Activated CD4-positive, alpha-beta T cell treated with anti-CD3 and anti-CD28 coated beads for 36 hours (primary cell): ENCODE measurements around the gene HIVEP3. TPM values are rescaled to one million over a fixed set of nuclear protein-coding genes. Genes with fewer than 3 reads are reported as not detected.

ENCODE experiments used
- ATAC-seq: fragments of 200-7000 bp; cut with Tn5 transposase; one replicate; pipeline ENCODE4 v1.10.0; 2021; ENCODE audit warnings: mild to moderate bottlenecking, moderate library complexity
- CTCF ChIA-PET: fragments of 350-600 bp; sonication (Branson Sonifier 250); formaldehyde crosslinking; loops from one replicate; lab custom pipeline; 2021; ENCODE audit warnings: antibody characterized with exemption; lab: Charles Lee
- POLR2A ChIA-PET: fragments of 350-600 bp; sonication (Branson Sonifier 250); formaldehyde crosslinking; loops from one replicate; lab custom pipeline; 2021; ENCODE audit warnings: antibody characterized with exemption, inconsistent platforms; lab: Charles Lee
- DNase-seq: peaks from one replicate; pipeline ENCODE4 v3.0.0-alpha.2; 2020
- H3K27ac Mint-ChIP-seq: one replicate; pipeline ENCODE4 v1.8.0; 2021; ENCODE audit warnings: mixed read lengths
- H3K27me3 Mint-ChIP-seq: one replicate; pipeline ENCODE4 v1.8.0; 2021; ENCODE audit warnings: mixed read lengths
- H3K36me3 Mint-ChIP-seq: one replicate; pipeline ENCODE4 v1.8.0; 2021; ENCODE audit warnings: low read depth, mixed read lengths
- H3K4me1 Mint-ChIP-seq: one replicate; pipeline ENCODE4 v1.8.0; 2021; ENCODE audit warnings: mixed read lengths
- H3K4me3 Mint-ChIP-seq: one replicate; pipeline ENCODE4 v1.8.0; 2021; ENCODE audit warnings: mild to moderate bottlenecking, moderate library complexity, mixed read lengths
- H3K9me3 Mint-ChIP-seq: one replicate; pipeline ENCODE4 v1.8.0; 2021; ENCODE audit warnings: low read depth, mixed read lengths
- intact Hi-C, 2 experiments: fragments of 100-400 bp; cut with DNase I in 1 of 2; cut with micrococcal nuclease in 1 of 2; formaldehyde crosslinking; loops; one replicate each; pipeline versions ENCODE4 v1.14.2 to v1.15.1; 2022 to 2024; cut with DNase I, micrococcal nuclease
- total RNA-seq, 2 experiments: library from RNA; stranded (reverse); gene quantifications; one replicate each; pipeline ENCODE4 v1.2.3, GENCODE V29; 2021

Gene HIVEP3
- total RNA-seq, 2 experiments from 2014 or later, result 29.4 to 39.6 TPM

DNA sequence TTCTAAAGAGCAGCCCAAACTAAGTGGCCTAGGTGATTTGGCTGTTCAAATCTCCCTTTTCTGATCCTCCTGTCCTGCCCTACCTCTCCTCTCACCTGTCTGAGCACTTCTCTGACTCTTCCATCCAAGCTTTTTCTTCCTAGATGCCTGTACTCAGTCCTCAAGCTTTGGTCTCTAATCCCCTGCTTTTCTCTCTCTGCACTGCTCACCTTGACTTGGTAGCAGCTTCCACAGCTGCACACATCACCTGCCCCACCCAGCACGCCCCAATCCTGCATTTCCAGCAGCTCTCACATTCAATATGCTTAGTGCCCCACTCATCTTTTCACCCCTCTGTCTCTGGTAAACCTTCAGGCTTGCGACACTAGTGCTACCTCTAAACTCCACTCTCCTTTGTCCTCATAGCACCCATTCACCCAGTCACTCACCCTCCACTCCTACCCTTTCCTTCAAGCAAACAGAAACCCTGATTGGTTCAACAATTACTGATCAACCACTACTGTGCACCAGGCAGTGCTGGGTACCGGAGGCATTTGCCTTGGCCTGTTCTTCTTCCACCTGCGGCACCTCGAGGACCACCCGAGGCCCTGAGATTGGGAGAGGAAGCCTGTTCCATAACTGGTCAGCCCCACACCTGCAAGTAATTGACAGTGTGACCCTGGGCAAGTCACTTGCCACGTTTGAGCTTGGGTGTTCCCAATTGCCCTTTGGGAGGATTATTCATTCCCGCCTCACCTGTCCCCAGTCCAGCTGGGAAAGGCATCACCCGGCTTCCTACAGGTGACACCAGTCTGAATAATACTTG, 298.2 kb downstream of the HIVEP3 start:
- DNase-seq (no peak), ATAC-seq (no peak)
- peaks cover 38% of the 10 kb centered on the region for H3K4me1 Mint-ChIP-seq
- H3K36me3 Mint-ChIP-seq, result peaks cover 55% of the 10 kb centered on the region
- H3K27me3 Mint-ChIP-seq, result no peaks in the 10 kb centered on the region
- ChIA-PET POLR2A (no interaction called here), CTCF (no interaction called here)
- intact Hi-C loops, result no loop called here
- no peaks in the 10 kb centered on the region for H3K9me3 Mint-ChIP-seq
- H3K4me3 Mint-ChIP-seq, result no peak overlapping the region
- peak overlapping the region; percentile 20 for H3K27ac Mint-ChIP-seq

DNA sequence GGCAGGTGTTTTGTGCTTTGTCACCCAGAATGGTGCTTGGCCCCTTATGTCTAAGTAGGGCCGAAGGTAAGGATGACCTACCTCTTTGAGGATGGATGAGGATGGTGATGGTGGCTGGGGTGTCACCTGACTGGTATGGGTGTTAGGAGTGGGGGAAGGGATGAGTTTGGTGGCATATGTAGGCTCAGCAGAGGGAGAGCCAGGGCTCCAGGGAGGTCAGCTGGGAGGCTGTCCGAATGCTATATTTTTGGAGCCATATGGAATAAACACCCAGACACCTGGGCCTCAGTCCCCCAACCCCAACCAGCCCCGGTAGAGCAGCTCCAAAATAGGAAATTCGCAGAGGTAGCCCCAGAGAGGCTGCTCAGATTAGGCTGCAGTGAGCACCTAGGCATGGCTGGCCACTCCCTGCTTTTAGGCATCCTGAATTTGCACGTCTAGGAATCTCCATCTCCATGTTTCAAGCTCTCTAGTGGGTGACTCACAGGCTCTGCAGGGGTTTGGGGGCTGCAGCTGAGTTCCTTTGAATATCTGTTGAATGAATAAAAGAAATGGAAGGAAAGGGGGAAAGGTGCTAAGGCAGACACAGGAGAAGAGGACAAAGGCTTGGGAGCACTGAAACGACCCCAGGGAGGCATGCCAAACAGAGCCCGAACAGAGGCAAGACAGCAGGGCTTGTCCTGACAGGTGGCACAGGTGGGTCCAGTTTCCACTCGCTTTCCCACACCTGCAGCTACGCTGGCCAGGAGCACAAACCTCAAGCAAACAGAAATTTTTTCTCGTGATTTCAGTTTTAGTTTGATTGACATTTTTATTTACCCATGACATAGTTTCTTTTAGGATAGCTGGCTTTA, 299.0 kb downstream of the HIVEP3 start:
- Mint-ChIP-seq H3K9me3 (no peaks in the 10 kb centered on the region), H3K27ac (peak overlapping the region; percentile 20), H3K4me3 (no peak overlapping the region), H3K4me1 (peaks cover 38% of the 10 kb centered on the region), H3K36me3 (peaks cover 58% of the 10 kb centered on the region), H3K27me3 (no peaks in the 10 kb centered on the region)
- CTCF ChIA-PET, result no interaction called here
- DNase-seq, result no peak
- POLR2A ChIA-PET, result no interaction called here
- intact Hi-C loops, result no loop called here
- ATAC-seq, result no peak

DNA sequence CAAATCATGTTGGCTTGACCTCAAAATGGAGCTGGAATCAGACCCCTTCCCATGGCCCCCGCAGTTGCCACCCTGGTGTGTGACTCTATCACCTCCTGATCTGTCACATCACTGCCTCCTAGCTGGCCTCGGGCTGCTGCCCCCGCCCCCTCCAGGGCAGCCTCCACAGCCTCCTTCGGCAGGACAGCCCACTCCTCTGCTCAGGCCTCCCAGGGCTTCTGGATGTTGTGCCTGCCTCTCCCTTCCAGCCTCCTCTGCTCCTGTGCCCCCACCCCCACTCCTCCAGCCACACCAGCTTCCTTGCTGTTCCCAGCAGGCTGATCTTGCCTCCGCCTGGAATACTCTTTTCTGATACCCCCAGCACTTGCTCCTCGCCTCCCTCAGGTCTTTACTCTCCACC, 299.9 kb downstream of the HIVEP3 start:
- no peaks in the 10 kb centered on the region for H3K9me3 Mint-ChIP-seq
- H3K4me1 Mint-ChIP-seq, result peaks cover 31% of the 10 kb centered on the region
- H3K27ac Mint-ChIP-seq, result no peak overlapping the region
- no peak for DNase-seq
- H3K36me3 Mint-ChIP-seq, result peaks cover 56% of the 10 kb centered on the region
- POLR2A ChIA-PET, result no interaction called here
- CTCF ChIA-PET, result interaction anchor here (0.6 kb wide), 1 partner anchor 362 kb away, joined by 3 read pairs; no protein-coding TSS in a partner anchor
- intact Hi-C loops, result no loop called here
- ATAC-seq, result no peak
- H3K27me3 Mint-ChIP-seq, result no peaks in the 10 kb centered on the region
- no peak overlapping the region for H3K4me3 Mint-ChIP-seq

DNA sequence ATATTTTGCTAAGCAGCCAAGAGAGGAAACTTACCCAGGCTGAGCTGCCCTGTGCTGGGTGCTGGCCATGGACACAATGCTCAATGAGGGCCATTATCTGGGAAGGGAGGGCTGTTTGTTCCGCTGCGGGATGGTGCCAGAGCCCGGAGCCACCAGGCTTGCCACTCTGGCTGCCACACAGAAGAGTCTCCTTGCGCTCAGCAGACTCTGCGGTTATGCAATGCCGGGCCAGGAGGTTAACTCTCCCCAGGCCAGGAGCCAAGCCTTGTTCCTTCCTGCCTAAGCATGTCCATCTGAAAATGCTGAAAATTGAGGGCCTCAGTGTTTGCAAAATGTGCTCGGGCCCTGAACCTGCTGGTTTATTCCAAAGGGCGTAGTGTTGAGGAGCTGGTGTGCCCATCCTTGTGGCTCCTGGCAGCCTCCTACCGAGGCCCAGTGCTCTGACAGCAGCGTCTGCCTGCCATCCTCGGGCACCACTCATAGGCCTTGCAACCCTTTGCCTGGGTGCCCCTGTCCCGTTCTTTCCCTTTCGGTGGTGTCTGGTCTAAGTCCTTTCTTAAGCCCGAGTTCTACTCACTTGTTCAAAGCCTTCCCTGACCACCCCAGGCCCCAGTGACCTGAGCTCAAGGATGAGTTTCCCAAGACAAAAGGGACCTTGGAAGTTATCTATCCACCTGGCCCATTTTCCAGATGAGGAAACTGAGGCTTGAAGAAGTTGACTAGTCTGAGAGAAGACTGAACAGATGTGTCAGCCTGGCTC, 300.5 kb downstream of the HIVEP3 start:
- Mint-ChIP-seq H3K27ac (no peak overlapping the region), H3K9me3 (no peaks in the 10 kb centered on the region), H3K36me3 (peaks cover 56% of the 10 kb centered on the region), H3K4me3 (no peak overlapping the region), H3K27me3 (no peaks in the 10 kb centered on the region), H3K4me1 (peaks cover 26% of the 10 kb centered on the region)
- intact Hi-C loops, result no loop called here
- no peak for DNase-seq
- ChIA-PET CTCF (interaction anchor here (0.6 kb wide), 1 partner anchor 363 kb away, joined by 3 read pairs; no protein-coding TSS in a partner anchor), POLR2A (no interaction called here)
- no peak for ATAC-seq

DNA sequence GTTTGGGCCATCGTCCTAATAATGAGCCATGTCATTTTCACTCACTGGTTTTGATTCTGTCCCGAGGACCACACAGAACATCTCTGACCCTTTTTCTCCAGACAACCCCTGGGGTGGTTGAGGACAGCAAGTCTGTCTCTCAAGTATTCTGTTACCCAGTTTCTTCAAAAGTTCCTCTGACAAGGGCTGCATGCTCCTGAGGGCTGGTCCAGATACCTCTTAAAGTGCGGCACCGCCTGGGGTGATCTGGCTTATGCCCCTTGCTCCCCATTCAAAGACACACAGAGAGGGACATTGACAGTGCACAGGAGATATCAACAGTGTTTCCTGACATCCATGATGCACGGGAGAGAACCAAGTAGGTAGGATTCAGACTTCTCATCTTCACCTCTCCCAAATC, 301.4 kb downstream of the HIVEP3 start:
- DNase-seq (no peak), ATAC-seq (no peak)
- intact Hi-C loops, result no loop called here
- Mint-ChIP-seq H3K9me3 (no peaks in the 10 kb centered on the region), H3K4me1 (peaks cover 17% of the 10 kb centered on the region), H3K36me3 (peaks cover 53% of the 10 kb centered on the region), H3K4me3 (no peak overlapping the region), H3K27ac (no peak overlapping the region), H3K27me3 (no peaks in the 10 kb centered on the region)
- ChIA-PET CTCF (no interaction called here), POLR2A (no interaction called here)

DNA sequence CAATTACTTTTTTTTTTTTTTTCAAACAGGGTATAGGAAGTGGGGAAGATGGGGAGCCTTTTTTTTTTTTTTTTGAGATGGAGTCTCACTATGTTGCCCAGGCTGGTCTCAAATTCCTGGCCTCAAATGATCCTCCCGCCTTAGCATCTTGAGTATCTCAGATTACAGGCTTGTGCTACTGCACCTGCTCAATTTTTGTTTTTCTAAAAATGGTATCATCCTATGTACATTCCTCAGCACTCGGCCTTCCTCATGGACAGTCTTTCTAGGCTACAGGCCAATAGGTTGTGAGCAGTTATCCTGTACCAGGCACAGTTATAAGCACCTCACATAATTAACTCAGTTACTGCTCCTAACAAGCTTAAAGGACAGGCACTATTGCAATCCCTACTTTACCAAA, 302.2 kb downstream of the HIVEP3 start:
- no peak overlapping the region for H3K27ac Mint-ChIP-seq
- no peaks in the 10 kb centered on the region for H3K27me3 Mint-ChIP-seq
- intact Hi-C loops, result no loop called here
- DNase-seq, result no peak
- peaks cover 54% of the 10 kb centered on the region for H3K36me3 Mint-ChIP-seq
- H3K4me1 Mint-ChIP-seq, result peaks cover 12% of the 10 kb centered on the region
- ChIA-PET POLR2A (no interaction called here), CTCF (no interaction called here)
- no peak overlapping the region for H3K4me3 Mint-ChIP-seq
- no peak for ATAC-seq
- H3K9me3 Mint-ChIP-seq, result no peaks in the 10 kb centered on the region

DNA sequence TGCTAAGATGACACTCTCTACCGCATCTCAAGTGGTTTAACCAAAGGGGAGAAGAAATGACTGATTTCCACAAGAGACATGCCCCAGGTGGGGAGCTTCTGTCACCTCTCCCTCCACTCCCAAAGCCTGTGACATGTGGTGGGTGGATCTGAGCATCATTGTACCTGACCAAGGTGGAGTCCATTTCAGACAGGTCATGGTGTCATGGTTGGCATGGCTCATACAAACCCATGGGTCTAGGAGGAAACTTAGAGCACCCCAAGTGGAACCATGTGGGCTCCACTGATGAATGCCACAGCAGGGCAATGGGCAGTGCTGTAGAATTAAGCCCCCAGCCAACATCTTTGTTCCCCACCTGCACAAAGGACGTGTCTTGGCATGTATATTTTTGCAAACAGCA, 302.7 kb downstream of the HIVEP3 start:
- DNase-seq, result no peak
- Mint-ChIP-seq H3K4me1 (peaks cover 9% of the 10 kb centered on the region), H3K4me3 (no peak overlapping the region), H3K9me3 (no peaks in the 10 kb centered on the region), H3K27ac (peak overlapping the region; percentile 33), H3K36me3 (peaks cover 50% of the 10 kb centered on the region), H3K27me3 (no peaks in the 10 kb centered on the region)
- intact Hi-C loops, result no loop called here
- ATAC-seq, result no peak
- ChIA-PET POLR2A (no interaction called here), CTCF (no interaction called here)

DNA sequence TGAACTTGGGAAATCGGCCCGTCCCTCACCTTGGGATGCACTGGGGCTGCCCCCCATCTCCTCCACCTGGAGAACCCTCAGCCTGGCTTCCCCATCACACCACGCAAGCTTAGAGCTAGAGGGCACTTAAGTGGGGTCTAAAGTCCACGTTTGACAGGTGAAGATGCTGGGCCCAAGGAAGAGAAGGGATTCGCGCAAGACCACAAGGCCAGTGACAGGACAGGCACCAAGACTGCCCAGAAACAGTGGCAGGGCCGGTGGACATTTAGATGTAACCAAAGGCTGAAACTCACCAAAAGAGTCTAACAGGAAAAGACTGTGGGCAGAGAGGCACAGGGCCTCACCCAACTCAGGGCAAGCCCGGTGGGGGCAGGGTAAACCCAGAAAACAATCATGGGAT, 303.4 kb downstream of the HIVEP3 start:
- peaks cover 6% of the 10 kb centered on the region for H3K4me1 Mint-ChIP-seq
- peaks cover 50% of the 10 kb centered on the region for H3K36me3 Mint-ChIP-seq
- ChIA-PET CTCF (no interaction called here), POLR2A (no interaction called here)
- no peaks in the 10 kb centered on the region for H3K27me3 Mint-ChIP-seq
- no peak for DNase-seq
- H3K4me3 Mint-ChIP-seq, result no peak overlapping the region
- H3K27ac Mint-ChIP-seq, result no peak overlapping the region
- no peaks in the 10 kb centered on the region for H3K9me3 Mint-ChIP-seq
- intact Hi-C loops, result no loop called here
- no peak for ATAC-seq

DNA sequence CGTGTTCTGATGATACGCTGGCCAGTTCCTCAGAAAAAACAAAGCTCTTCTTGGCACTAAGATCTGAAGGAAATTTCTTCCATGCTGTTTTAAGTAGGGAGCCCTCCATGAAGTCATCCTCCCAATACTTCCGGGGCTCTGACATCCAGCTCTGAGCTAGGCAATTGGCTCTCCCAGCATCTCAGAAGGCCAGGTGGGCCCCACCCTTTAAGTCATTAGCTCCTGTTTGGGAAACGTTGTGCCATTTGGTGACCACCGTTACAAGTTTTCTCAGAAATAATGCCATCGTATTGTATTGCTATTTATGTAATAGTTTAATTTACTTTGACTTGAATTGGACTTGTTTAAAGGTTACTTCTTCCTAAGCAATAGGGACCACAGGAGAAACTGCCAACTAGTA, 303.9 kb downstream of the HIVEP3 start:
- no peaks in the 10 kb centered on the region for H3K27me3 Mint-ChIP-seq
- no peaks in the 10 kb centered on the region for H3K9me3 Mint-ChIP-seq
- no peak for DNase-seq
- intact Hi-C loops, result no loop called here
- no peak overlapping the region for H3K27ac Mint-ChIP-seq
- H3K4me1 Mint-ChIP-seq, result peaks cover 6% of the 10 kb centered on the region
- H3K4me3 Mint-ChIP-seq, result no peak overlapping the region
- ChIA-PET CTCF (interaction anchor here (0.6 kb wide), 1 partner anchor 16 kb away, joined by 3 read pairs; no protein-coding TSS in a partner anchor), POLR2A (interaction anchor here (0.7 kb wide), 1 partner anchor 15 kb away, joined by 3 read pairs; no protein-coding TSS in a partner anchor)
- ATAC-seq, result no peak
- H3K36me3 Mint-ChIP-seq, result peaks cover 50% of the 10 kb centered on the region

DNA sequence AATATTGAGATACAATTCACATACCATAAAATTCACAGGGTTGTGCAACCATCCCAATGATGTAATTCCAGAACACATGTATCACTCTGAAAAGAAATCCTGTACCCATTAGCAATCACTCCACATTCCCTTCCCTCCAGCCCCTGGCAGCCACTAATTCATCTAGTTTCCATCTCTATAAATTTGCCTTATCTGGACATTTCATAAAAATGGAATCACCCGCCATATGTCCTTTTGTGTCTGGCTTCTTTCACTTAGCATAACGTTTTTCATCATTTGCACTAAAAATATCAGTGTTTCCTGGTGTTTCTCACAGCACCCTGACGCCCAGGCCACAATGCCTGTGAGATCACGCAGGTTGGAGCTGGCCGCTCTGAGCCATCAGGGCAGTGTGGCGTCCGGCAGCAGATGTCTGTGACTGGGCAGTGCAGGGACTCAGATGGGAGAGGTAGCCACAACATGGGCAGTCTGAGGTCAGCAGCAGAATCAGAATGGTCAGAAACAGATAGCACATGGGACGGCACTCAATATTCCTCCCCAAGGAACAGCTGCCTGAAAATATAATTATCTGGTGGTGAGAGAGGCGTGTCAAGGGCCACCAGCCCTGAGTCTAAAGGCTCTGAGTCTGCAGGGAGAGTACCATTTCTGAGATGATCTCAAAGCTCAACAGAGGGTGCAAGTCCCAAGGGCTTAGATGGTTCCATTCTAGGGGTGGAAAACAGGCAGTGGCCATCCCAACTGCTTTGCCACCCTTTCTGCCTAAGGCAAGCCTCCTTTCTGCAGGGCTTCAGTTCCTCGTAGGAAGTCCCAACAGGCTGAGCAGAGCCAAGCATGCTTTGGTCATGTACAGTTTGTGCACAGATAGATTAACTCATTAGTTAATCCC, 304.8 kb downstream of the HIVEP3 start:
- intact Hi-C loops, result no loop called here
- DNase-seq, result no peak
- H3K36me3 Mint-ChIP-seq, result peaks cover 48% of the 10 kb centered on the region
- ChIA-PET CTCF (interaction anchor here (0.6 kb wide), 1 partner anchor 17 kb away, joined by 3 read pairs; no protein-coding TSS in a partner anchor), POLR2A (interaction anchor here (0.7 kb wide), 1 partner anchor 16 kb away, joined by 3 read pairs; no protein-coding TSS in a partner anchor)
- H3K27me3 Mint-ChIP-seq, result no peaks in the 10 kb centered on the region
- ATAC-seq, result no peak
- H3K9me3 Mint-ChIP-seq, result no peaks in the 10 kb centered on the region
- H3K27ac Mint-ChIP-seq, result peak overlapping the region; percentile 29
- H3K4me1 Mint-ChIP-seq, result peaks cover 9% of the 10 kb centered on the region
- no peak overlapping the region for H3K4me3 Mint-ChIP-seq
